Panc1 (cell line): ENCODE results near the gene CPNE4. TPM values are rescaled to one million over a fixed set of nuclear protein-coding genes. Genes with fewer than 3 reads are reported as not detected.

ENCODE experiments used
- ATAC-seq: fragments of 200-7000 bp; cut with Tn5 transposase; 2 replicates; pipeline ENCODE4 v1.9.1; 2020; ENCODE audit warnings: mild to moderate bottlenecking, moderate library complexity
- BruUV-seq: library from RNA; stranded (reverse); fragments of 400-500 nt; replicated peaks from 2 replicates; lab custom pipeline; 2021; lab: Mats Ljungman, UMichigan
- CTCF ChIA-PET: fragments of 300-600 bp; sonication (Branson Sonifier 250); formaldehyde crosslinking; loops from one replicate; lab custom pipeline; 2022; ENCODE audit warnings: antibody characterized with exemption; lab: Charles Lee
- POLR2A ChIA-PET: fragments of 300-600 bp; sonication (Branson Sonifier 250); formaldehyde crosslinking; loops from one replicate; lab custom pipeline; 2022; ENCODE audit warnings: antibody characterized with exemption; lab: Charles Lee
- DNase-seq: peaks from one replicate; pipeline ENCODE4 v3.0.0-alpha.2; 2010; ENCODE audit warnings: low read depth, low spot score
- H3K27ac ChIP-seq: 2 replicates; pipeline ENCODE4 v1.5.1; 2011; ENCODE audit warnings: mild to moderate bottlenecking, low read length, inconsistent platforms
- H3K27me3 ChIP-seq: fragments of 200-500 bp; sonication (Bioruptor generic); 2 replicates; pipeline ENCODE4 v1.6.0; 2014; ENCODE audit warnings: low read length, inconsistent platforms; ENCODE audit not compliant: control insufficient read depth, insufficient read depth
- H3K36me3 ChIP-seq: fragments of 200-500 bp; sonication (Bioruptor generic); 2 replicates; pipeline ENCODE4 v1.5.1; 2014; ENCODE audit warnings: inconsistent platforms, mild to moderate bottlenecking, low read length, moderate library complexity; ENCODE audit not compliant: control insufficient read depth, insufficient read depth
- H3K4me1 ChIP-seq: 2 replicates; pipeline ENCODE4 v1.5.1; 2011; ENCODE audit warnings: inconsistent platforms, mild to moderate bottlenecking, low read length, moderate library complexity; ENCODE audit not compliant: control insufficient read depth, insufficient read depth
- H3K4me3 ChIP-seq, 2 experiments: 2 replicates each; pipeline ENCODE4 v1.5.1; 2011 to 2012; ENCODE audit warnings: low read depth in 2 of 2, low read length in 2 of 2, mild to moderate bottlenecking in 2 of 2, inconsistent platforms in 1 of 2, moderate library complexity in 1 of 2
- H3K9me3 ChIP-seq: fragments of 200-500 bp; sonication (Bioruptor generic); 2 replicates; pipeline ENCODE4 v1.5.1; 2014; ENCODE audit warnings: low read depth, mild to moderate bottlenecking, inconsistent platforms, low read length, moderate library complexity; ENCODE audit not compliant: control insufficient read depth, insufficient read depth
- POLR2AphosphoS5 ChIP-seq: IDR thresholded peaks from 2 replicates; pipeline ENCODE4 v1.6.1; 2012; ENCODE audit warnings: mild to moderate bottlenecking, low read depth, low read length, moderate library complexity
- REST ChIP-seq, 2 experiments: IDR thresholded peaks; 2 replicates each; pipeline ENCODE4 v1.6.1; 2011 to 2012; ENCODE audit warnings: low read depth in 2 of 2, control low read depth in 1 of 2, low read length in 1 of 2, mild to moderate bottlenecking in 1 of 2, moderate library complexity in 1 of 2; ENCODE audit not compliant: insufficient read depth in 1 of 2
- SIN3A ChIP-seq: IDR thresholded peaks from 2 replicates; pipeline ENCODE4 v1.6.1; 2012; ENCODE audit warnings: low read depth, mild to moderate bottlenecking, low read length, moderate library complexity, borderline replicate concordance; ENCODE audit not compliant: insufficient read depth
- TCF7L2 ChIP-seq: IDR thresholded peaks from 2 replicates; pipeline ENCODE4 v1.6.1; 2011; ENCODE audit warnings: mild to moderate bottlenecking, low read depth, low read length, inconsistent platforms
- in situ Hi-C: cut with HindIII; loops from 2 replicates; pipeline ENCODE4 v1.10.0; 2016; ENCODE audit warnings: low sequenced_read_pairs, low pct_unique_long_range_greater_than_20kb
- intact Hi-C: fragments of 100-400 bp; cut with micrococcal nuclease; formaldehyde crosslinking; loops from one replicate; pipeline ENCODE4 v1.10.0; 2022; ENCODE audit not compliant: unreplicated experiment
- total RNA-seq: library from RNA; stranded (reverse); gene quantifications from one replicate; pipeline ENCODE4 v1.2.1, GENCODE V29; 2021; ENCODE audit not compliant: unreplicated experiment
- TF ChIP-seq, protein P1 (sequence below): fragments of 450-650 bp; IDR thresholded peaks from 2 replicates; pipeline ENCODE4 v1.5.1; 2017; ENCODE audit warnings: mild to moderate bottlenecking

Gene CPNE4
- total RNA-seq, 1 experiment from 2014 or later, result not detected

GRCh38 chr3:131907796-131908195, 127.0 kb downstream of the CPNE4 start:
- H3K4me1 ChIP-seq, result no peaks in the 10 kb centered on the region
- no peak overlapping the region for H3K4me3 ChIP-seq
- H3K27me3 ChIP-seq, result 0 out of 2 replicates have a peak, but pooled peaks cover 2% of the 10 kb centered on the region
- DNase-seq (no peak), ATAC-seq (no peak)
- no peak overlapping the region for H3K27ac ChIP-seq
- H3K9me3 ChIP-seq, result no peaks in the 10 kb centered on the region
- intact Hi-C loops (no loop called here), in situ Hi-C loops (no loop called here)
- no TSS peak for BruUV-seq
- no peaks in the 10 kb centered on the region for H3K36me3 ChIP-seq
- CTCF ChIA-PET, result no interaction called here
- POLR2A ChIA-PET, result no interaction called here
- TF ChIP-seq POLR2AphosphoS5 (no peak), TCF7L2 (no peak), SIN3A (no peak), REST (IDR thresholded peaks at IDR 0.05; ENCODE audit: insufficient read depth in 1 of 2, low read depth in 2 of 2, low read length in 1 of 2) (no peak)
- TF ChIP-seq, protein P1, sequence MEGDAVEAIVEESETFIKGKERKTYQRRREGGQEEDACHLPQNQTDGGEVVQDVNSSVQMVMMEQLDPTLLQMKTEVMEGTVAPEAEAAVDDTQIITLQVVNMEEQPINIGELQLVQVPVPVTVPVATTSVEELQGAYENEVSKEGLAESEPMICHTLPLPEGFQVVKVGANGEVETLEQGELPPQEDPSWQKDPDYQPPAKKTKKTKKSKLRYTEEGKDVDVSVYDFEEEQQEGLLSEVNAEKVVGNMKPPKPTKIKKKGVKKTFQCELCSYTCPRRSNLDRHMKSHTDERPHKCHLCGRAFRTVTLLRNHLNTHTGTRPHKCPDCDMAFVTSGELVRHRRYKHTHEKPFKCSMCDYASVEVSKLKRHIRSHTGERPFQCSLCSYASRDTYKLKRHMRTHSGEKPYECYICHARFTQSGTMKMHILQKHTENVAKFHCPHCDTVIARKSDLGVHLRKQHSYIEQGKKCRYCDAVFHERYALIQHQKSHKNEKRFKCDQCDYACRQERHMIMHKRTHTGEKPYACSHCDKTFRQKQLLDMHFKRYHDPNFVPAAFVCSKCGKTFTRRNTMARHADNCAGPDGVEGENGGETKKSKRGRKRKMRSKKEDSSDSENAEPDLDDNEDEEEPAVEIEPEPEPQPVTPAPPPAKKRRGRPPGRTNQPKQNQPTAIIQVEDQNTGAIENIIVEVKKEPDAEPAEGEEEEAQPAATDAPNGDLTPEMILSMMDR, result no peak

DNA sequence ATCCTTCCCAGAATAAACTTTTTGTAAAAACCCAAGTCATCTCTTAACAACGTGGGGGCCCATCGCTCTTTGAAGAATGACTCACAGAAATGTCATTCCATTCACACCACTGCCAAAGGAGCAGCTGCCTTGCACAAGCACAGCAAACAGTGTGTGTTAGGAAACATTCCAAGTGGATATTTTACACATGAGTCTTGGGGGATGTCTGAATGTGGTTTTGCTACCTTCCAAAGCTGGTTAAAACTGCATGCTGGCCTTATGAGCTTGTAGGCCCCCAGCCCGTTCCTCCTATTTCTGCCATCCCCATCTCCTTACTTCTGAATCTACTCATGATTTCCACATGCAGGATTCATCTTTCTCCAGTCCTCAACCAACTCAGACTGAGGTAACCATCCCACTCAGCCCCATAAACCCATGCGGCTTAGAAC, 130.8 kb downstream of the CPNE4 start:
- Histone ChIP-seq H3K4me1 (no peaks in the 10 kb centered on the region), H3K36me3 (no peaks in the 10 kb centered on the region), H3K4me3 (no peak overlapping the region), H3K9me3 (no peaks in the 10 kb centered on the region), H3K27ac (no peak overlapping the region), H3K27me3 (0 out of 2 replicates have a peak, but pooled peaks cover 2% of the 10 kb centered on the region)
- TF ChIP-seq POLR2AphosphoS5, result no peak
- TF ChIP-seq, protein P1, result no peak
- no peak for TF ChIP-seq REST (IDR thresholded peaks at IDR 0.05; ENCODE audit: insufficient read depth in 1 of 2, low read depth in 2 of 2, low read length in 1 of 2)
- TF ChIP-seq SIN3A, result no peak
- TF ChIP-seq TCF7L2, result no peak
- intact Hi-C loops, result no loop called here
- BruUV-seq, result no TSS peak
- POLR2A ChIA-PET, result no interaction called here
- DNase-seq, result no peak
- CTCF ChIA-PET, result no interaction called here
- in situ Hi-C loops, result no loop called here
- no peak for ATAC-seq
